Large intestine (tissue), 3 donors: ENCODE results near the gene PMVK. TPM values are rescaled to one million over a fixed set of nuclear protein-coding genes. Genes with fewer than 3 reads are reported as not detected.

Experiments
- DNase-seq, 2 donors: peaks; one replicate each; pipeline versions ENCODE4 v3.0.0 to v3.0.0-alpha.2; 2013
- H3K27ac ChIP-seq: one replicate; pipeline ENCODE4 v1.5.1; 2013; ENCODE audit warnings: low read length
- H3K27me3 ChIP-seq: 2 replicates; pipeline ENCODE4 v1.6.1; 2013; ENCODE audit warnings: low read length; ENCODE audit not compliant: control insufficient read depth, insufficient read depth
- H3K36me3 ChIP-seq: 2 replicates; pipeline ENCODE4 v1.6.1; 2013; ENCODE audit warnings: low read length; ENCODE audit not compliant: control insufficient read depth, insufficient read depth
- H3K4me1 ChIP-seq: one replicate; pipeline ENCODE4 v1.6.1; 2013; ENCODE audit warnings: low read length; ENCODE audit not compliant: control insufficient read depth, insufficient read depth
- H3K4me3 ChIP-seq: one replicate; pipeline ENCODE4 v1.5.1; 2013; ENCODE audit warnings: low read length
- H3K9me3 ChIP-seq: one replicate; pipeline ENCODE4 v1.6.1; 2013; ENCODE audit warnings: mild to moderate bottlenecking, low read depth, low read length, moderate library complexity; ENCODE audit not compliant: control insufficient read depth
- WGBS: methylation state at CpG from one replicate; pipeline ENCODE4 v1.1.5; 2013; ENCODE audit warnings: low lambda C conversion rate; ENCODE audit not compliant: insufficient coverage; 5-methylcytosine and 5-hydroxymethylcytosine counted together
- polyA plus RNA-seq: library from polyadenylated mRNA; unstranded; fragments of 120-200 nt; gene quantifications from one replicate; pipeline ENCODE4 v1.2.1, GENCODE V29; 2013

PMVK gene
- polyA plus RNA-seq, 1 donor: 40.4 TPM

- WGBS: 95% methylated on average over 4 of the region's 5 CpGs
- Histone ChIP-seq H3K9me3 (no peaks in the 10 kb centered on the region), H3K27ac (no peak overlapping the region), H3K4me3 (no peak overlapping the region), H3K27me3 (peaks cover 9% of the 10 kb centered on the region), H3K4me1 (peaks cover 8% of the 10 kb centered on the region), H3K36me3 (no peaks in the 10 kb centered on the region)
- no peak for DNase-seq
Observed at GRCh38 chr1:154880671-154881070, 55.8 kb downstream of the PMVK start.

GRCh38 chr1:154879038-154879421 lies 57.5 kb downstream of the PMVK start:
- no peak for DNase-seq
- Histone ChIP-seq H3K27ac (no peak overlapping the region), H3K36me3 (no peaks in the 10 kb centered on the region), H3K4me3 (no peak overlapping the region), H3K27me3 (peaks cover 9% of the 10 kb centered on the region), H3K4me1 (peaks cover 8% of the 10 kb centered on the region), H3K9me3 (no peaks in the 10 kb centered on the region)
- WGBS: no CpG with 5 or more reads among the region's 16 CpGs

GRCh38 chr1:154878371-154879037 lies 58.0 kb downstream of the PMVK start:
- WGBS: no CpG with 5 or more reads among the region's 20 CpGs
- no peaks in the 10 kb centered on the region for H3K9me3 ChIP-seq
- no peak overlapping the region for H3K27ac ChIP-seq
- peaks cover 9% of the 10 kb centered on the region for H3K27me3 ChIP-seq
- H3K4me3 ChIP-seq: no peak overlapping the region
- no peaks in the 10 kb centered on the region for H3K36me3 ChIP-seq
- peaks cover 8% of the 10 kb centered on the region for H3K4me1 ChIP-seq
- peak; percentile 51 to 59 for DNase-seq

- H3K4me1 ChIP-seq: peaks cover 8% of the 10 kb centered on the region
- no peaks in the 10 kb centered on the region for H3K36me3 ChIP-seq
- DNase-seq: peak in 1 of 2 donors; percentile 65
- no peak overlapping the region for H3K4me3 ChIP-seq
- no CpG with 5 or more reads among the region's 17 CpGs for WGBS
- H3K27me3 ChIP-seq: peaks cover 9% of the 10 kb centered on the region
- H3K9me3 ChIP-seq: no peaks in the 10 kb centered on the region
- no peak overlapping the region for H3K27ac ChIP-seq
Observed at GRCh38 chr1:154877370-154877974, 59.0 kb downstream of the PMVK start.

GRCh38 chr1:154876842-154877369 lies 59.6 kb downstream of the PMVK start:
- Histone ChIP-seq H3K36me3 (no peaks in the 10 kb centered on the region), H3K9me3 (no peaks in the 10 kb centered on the region), H3K4me3 (no peak overlapping the region), H3K27me3 (peaks cover 9% of the 10 kb centered on the region), H3K27ac (no peak overlapping the region), H3K4me1 (peaks cover 8% of the 10 kb centered on the region)
- no CpG with 5 or more reads among the region's 3 CpGs for WGBS
- DNase-seq: no peak

Other genes with a start within 250 kb of the PMVK start
- 4.7 TPM for gene KCNN3, start 66.4 kb downstream of the PMVK start, polyA plus RNA-seq
- 78.8 TPM for gene PBXIP1, start 19.4 kb upstream of the PMVK start, polyA plus RNA-seq
- gene PYGO2, start 25.1 kb upstream of the PMVK start, polyA plus RNA-seq: 32.0 TPM
- 76.4 TPM for gene SHC1, start 34.0 kb upstream of the PMVK start, polyA plus RNA-seq
- gene CKS1B, start 38.0 kb upstream of the PMVK start, polyA plus RNA-seq: 65.6 TPM
- gene FLAD1, start 46.6 kb upstream of the PMVK start, polyA plus RNA-seq: 28.0 TPM
- 0.33 TPM for gene LENEP, start 56.9 kb upstream of the PMVK start, polyA plus RNA-seq
- 45.1 TPM for gene ZBTB7B, start 66.1 kb upstream of the PMVK start, polyA plus RNA-seq
- gene DCST2, start 97.1 kb upstream of the PMVK start, polyA plus RNA-seq: 4.1 TPM
- 0.88 TPM for gene DCST1, start 97.1 kb upstream of the PMVK start, polyA plus RNA-seq
- gene ADAM15, start 114.6 kb upstream of the PMVK start, polyA plus RNA-seq: 38.6 TPM
- gene EFNA4, start 127.0 kb upstream of the PMVK start, polyA plus RNA-seq: 36.0 TPM
- gene EFNA3, start 142.1 kb upstream of the PMVK start, polyA plus RNA-seq: 9.6 TPM
- 96.1 TPM for gene EFNA1, start 191.2 kb upstream of the PMVK start, polyA plus RNA-seq
- gene SLC50A1, start 199.1 kb upstream of the PMVK start, polyA plus RNA-seq: 57.4 TPM
- 59.1 TPM for gene DPM3, start 203.8 kb upstream of the PMVK start, polyA plus RNA-seq
- 142 TPM for gene KRTCAP2, start 236.6 kb upstream of the PMVK start, polyA plus RNA-seq
- gene TRIM46, start 237.1 kb upstream of the PMVK start, polyA plus RNA-seq: 2.9 TPM